HepG2 (cell line): ENCODE results near the gene CSNK1D. TPM values are rescaled to one million over a fixed set of nuclear protein-coding genes. Genes with fewer than 3 reads are reported as not detected.

Experiments
- ATF2 ChIP-seq: sonication (generic); formaldehyde crosslinking; IDR thresholded peaks from 2 replicates; pipeline ENCODE4 v1.4.0; 2020; ENCODE audit warnings: missing genetic modification reagents
- ELF1 ChIP-seq: sonication (generic); formaldehyde crosslinking; IDR thresholded peaks from 2 replicates; pipeline ENCODE4 v1.4.0; 2020; ENCODE audit warnings: missing genetic modification reagents
- KDM2A ChIP-seq: sonication (generic); formaldehyde crosslinking; IDR thresholded peaks from 2 replicates; pipeline ENCODE4 v1.4.0; 2020; ENCODE audit warnings: low read depth, missing genetic modification reagents, borderline replicate concordance
- MEF2D ChIP-seq: sonication (generic); formaldehyde crosslinking; IDR thresholded peaks from 2 replicates; pipeline ENCODE4 v1.5.1; 2020; ENCODE audit warnings: mild to moderate bottlenecking, missing genetic modification reagents
- POLR2AphosphoS2 ChIP-seq: IDR thresholded peaks from 2 replicates; pipeline ENCODE4 v1.6.1; 2011; ENCODE audit warnings: low read depth, low read length, improper control_type of control experiment
- STAG1 ChIP-seq: sonication (generic); formaldehyde crosslinking; IDR thresholded peaks from 2 replicates; pipeline ENCODE4 v1.4.0; 2020; ENCODE audit warnings: missing genetic modification reagents
- XBP1 ChIP-seq: sonication (generic); formaldehyde crosslinking; IDR thresholded peaks from 2 replicates; pipeline ENCODE4 v1.5.0; 2020; ENCODE audit warnings: missing genetic modification reagents
- ZNF225 ChIP-seq: sonication (generic); formaldehyde crosslinking; IDR thresholded peaks from 2 replicates; pipeline ENCODE4 v1.4.0; 2020; ENCODE audit warnings: mild to moderate bottlenecking, missing genetic modification reagents
- ZNF382 ChIP-seq: sonication (generic); formaldehyde crosslinking; IDR thresholded peaks from 2 replicates; pipeline ENCODE4 v1.5.0; 2020; ENCODE audit warnings: missing genetic modification reagents, mild to moderate bottlenecking, borderline replicate concordance
- ZNF558 ChIP-seq: sonication (generic); formaldehyde crosslinking; IDR thresholded peaks from 2 replicates; pipeline ENCODE4 v1.9.0; 2022; ENCODE audit warnings: mild to moderate bottlenecking, missing genetic modification reagents, borderline replicate concordance
- ZNF563 ChIP-seq: sonication (generic); formaldehyde crosslinking; IDR thresholded peaks from 2 replicates; pipeline ENCODE4 v1.8.0; 2022; ENCODE audit warnings: mild to moderate bottlenecking, moderate library complexity, missing genetic modification reagents
- ZNF687 ChIP-seq: sonication (generic); formaldehyde crosslinking; IDR thresholded peaks from 2 replicates; pipeline ENCODE4 v1.5.1; 2020; ENCODE audit warnings: mild to moderate bottlenecking, missing genetic modification reagents, moderate library complexity
- polyA plus RNA-seq, 8 experiments: library from polyadenylated mRNA; depleted of rRNA in 3 of 8; stranded (reverse) in 7 of 8; unstranded in 1 of 8; fragments of >200 nt; fragmentation: Illumina TruSeq in 4 of 8; extraction: Trizol in 4 of 8; gene quantifications; 2 replicates each; pipeline versions ENCODE4 v1.2.1 to v1.2.3, GENCODE V29; 2011 to 2016; ENCODE audit warnings: low read depth in 4 of 8, missing spikeins in 1 of 8, mixed read lengths in 1 of 8; ENCODE audit not compliant: insufficient read depth in 1 of 8
- total RNA-seq, 5 experiments: library from RNA; depleted of rRNA; stranded (reverse); fragments of >200 nt; fragmentation: Illumina TruSeq; extraction: Trizol; gene quantifications; 2 replicates each; pipeline ENCODE4 v1.2.3, GENCODE V29; 2016; ENCODE audit warnings: low read depth in 1 of 5
- TF ChIP-seq, protein P1 (sequence below): sonication (generic); formaldehyde crosslinking; IDR thresholded peaks from 2 replicates; pipeline ENCODE4 v1.4.0; 2020; ENCODE audit warnings: mild to moderate bottlenecking, low read depth, missing genetic modification reagents
- TF ChIP-seq, protein P2 (sequence below): sonication (generic); formaldehyde crosslinking; IDR thresholded peaks from 2 replicates; pipeline ENCODE4 v1.8.0; 2023; ENCODE audit warnings: mild to moderate bottlenecking, missing genetic modification reagents
- TF ChIP-seq, protein P3 (sequence below): sonication (generic); formaldehyde crosslinking; IDR thresholded peaks from 2 replicates; pipeline ENCODE4 v1.5.0; 2020; ENCODE audit warnings: missing genetic modification reagents
- TF ChIP-seq, protein P4 (sequence below): sonication (generic); formaldehyde crosslinking; IDR thresholded peaks from 2 replicates; pipeline ENCODE4 v1.5.0; 2020; ENCODE audit warnings: mild to moderate bottlenecking, missing genetic modification reagents

The CSNK1D gene
- total and polyA plus RNA-seq, 2 of the 13 experiments (the other 11 are each of a cell fraction or from before 2014, with no cell fraction given), result 31.5 to 128 TPM

DNA sequence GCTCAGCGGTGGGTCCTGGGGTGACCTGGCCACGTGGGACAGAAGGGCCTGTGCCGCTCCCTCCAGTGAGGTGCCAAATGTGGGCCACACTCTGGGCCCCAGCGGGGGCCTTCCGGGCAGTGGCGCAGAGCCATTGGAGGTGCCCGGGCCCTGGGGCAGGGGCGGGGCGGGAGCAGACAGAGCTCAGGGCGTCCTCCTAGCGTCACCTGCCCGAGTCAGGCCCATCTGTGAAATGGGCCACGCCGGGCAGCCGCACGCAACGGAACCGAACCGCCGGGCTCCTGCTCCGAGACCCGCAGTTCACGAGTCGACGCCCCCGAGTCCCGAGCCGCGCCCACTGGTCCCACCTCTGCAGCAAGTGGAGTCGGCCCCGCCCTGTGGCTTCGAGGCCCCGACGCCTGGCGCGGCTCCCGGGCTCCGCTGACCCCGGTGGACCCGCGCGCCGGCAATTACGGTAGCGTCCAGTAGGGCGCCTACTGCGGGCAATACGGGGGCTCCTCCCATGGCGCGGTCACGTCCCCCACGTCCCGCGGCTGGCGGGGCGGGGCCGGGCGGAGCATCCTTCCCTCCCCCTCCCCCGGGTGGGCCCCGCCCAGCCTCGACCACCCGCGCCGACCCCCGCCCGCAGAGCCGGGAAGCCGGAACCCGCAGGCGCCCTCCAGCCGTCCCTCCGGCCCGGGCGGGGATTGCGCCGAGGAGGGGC is 42.7 kb downstream of the CSNK1D start (continued):
- TF ChIP-seq ZNF687, result peak; percentile 88
- TF ChIP-seq MEF2D, result peak; percentile 83; the same call in 1 of the 2 replicates
- TF ChIP-seq ZNF382 (CRISPR knock-in tag), result no peak; the same call in 1 of the 2 replicates
- peak; percentile 77; the same call in 1 of the 2 replicates for TF ChIP-seq ZNF225 (CRISPR knock-in tag)
- TF ChIP-seq STAG1 (CRISPR knock-in tag), result no peak; the same call in 1 of the 2 replicates
- TF ChIP-seq, protein P1, sequence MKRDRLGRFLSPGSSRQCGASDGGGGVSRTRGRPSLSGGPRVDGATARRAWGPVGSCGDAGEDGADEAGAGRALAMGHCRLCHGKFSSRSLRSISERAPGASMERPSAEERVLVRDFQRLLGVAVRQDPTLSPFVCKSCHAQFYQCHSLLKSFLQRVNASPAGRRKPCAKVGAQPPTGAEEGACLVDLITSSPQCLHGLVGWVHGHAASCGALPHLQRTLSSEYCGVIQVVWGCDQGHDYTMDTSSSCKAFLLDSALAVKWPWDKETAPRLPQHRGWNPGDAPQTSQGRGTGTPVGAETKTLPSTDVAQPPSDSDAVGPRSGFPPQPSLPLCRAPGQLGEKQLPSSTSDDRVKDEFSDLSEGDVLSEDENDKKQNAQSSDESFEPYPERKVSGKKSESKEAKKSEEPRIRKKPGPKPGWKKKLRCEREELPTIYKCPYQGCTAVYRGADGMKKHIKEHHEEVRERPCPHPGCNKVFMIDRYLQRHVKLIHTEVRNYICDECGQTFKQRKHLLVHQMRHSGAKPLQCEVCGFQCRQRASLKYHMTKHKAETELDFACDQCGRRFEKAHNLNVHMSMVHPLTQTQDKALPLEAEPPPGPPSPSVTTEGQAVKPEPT (CRISPR knock-in tag), result peak; percentile 90
- TF ChIP-seq, protein P2, sequence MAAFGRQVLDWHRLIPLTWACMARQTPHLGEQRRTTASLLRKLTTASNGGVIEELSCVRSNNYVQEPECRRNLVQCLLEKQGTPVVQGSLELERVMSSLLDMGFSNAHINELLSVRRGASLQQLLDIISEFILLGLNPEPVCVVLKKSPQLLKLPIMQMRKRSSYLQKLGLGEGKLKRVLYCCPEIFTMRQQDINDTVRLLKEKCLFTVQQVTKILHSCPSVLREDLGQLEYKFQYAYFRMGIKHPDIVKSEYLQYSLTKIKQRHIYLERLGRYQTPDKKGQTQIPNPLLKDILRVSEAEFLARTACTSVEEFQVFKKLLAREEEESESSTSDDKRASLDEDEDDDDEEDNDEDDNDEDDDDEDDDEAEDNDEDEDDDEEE (CRISPR knock-in tag), result peak; percentile 86
- TF ChIP-seq ZNF558, result peak; percentile 46
- TF ChIP-seq, protein P3, sequence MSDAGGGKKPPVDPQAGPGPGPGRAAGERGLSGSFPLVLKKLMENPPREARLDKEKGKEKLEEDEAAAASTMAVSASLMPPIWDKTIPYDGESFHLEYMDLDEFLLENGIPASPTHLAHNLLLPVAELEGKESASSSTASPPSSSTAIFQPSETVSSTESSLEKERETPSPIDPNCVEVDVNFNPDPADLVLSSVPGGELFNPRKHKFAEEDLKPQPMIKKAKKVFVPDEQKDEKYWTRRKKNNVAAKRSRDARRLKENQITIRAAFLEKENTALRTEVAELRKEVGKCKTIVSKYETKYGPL, result peak; percentile 92
- TF ChIP-seq, protein P4, sequence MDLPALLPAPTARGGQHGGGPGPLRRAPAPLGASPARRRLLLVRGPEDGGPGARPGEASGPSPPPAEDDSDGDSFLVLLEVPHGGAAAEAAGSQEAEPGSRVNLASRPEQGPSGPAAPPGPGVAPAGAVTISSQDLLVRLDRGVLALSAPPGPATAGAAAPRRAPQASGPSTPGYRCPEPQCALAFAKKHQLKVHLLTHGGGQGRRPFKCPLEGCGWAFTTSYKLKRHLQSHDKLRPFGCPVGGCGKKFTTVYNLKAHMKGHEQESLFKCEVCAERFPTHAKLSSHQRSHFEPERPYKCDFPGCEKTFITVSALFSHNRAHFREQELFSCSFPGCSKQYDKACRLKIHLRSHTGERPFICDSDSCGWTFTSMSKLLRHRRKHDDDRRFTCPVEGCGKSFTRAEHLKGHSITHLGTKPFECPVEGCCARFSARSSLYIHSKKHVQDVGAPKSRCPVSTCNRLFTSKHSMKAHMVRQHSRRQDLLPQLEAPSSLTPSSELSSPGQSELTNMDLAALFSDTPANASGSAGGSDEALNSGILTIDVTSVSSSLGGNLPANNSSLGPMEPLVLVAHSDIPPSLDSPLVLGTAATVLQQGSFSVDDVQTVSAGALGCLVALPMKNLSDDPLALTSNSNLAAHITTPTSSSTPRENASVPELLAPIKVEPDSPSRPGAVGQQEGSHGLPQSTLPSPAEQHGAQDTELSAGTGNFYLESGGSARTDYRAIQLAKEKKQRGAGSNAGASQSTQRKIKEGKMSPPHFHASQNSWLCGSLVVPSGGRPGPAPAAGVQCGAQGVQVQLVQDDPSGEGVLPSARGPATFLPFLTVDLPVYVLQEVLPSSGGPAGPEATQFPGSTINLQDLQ (CRISPR knock-in tag), result peak; percentile 95
- peak; percentile 97 for TF ChIP-seq ZNF563
- TF ChIP-seq ELF1, result 0 out of 2 replicates have a peak, but pooled peaks have one; percentile 46
- TF ChIP-seq ATF2 (CRISPR knock-in tag), result peak; percentile 76
- peak; percentile 28; the same call in 1 of the 2 replicates for TF ChIP-seq POLR2AphosphoS2
- TF ChIP-seq KDM2A, result peak; percentile 76
- TF ChIP-seq XBP1 (CRISPR knock-in tag), result peak; percentile 62
